HG02642 (cell line): ENCODE measurements around the gene MRPS34.
"Not testable (repeated sequence)": the region's sequence is repeated elsewhere in the genome, so short reads cannot be mapped to it uniquely, and the experiment has no call there.

Experiments used
- ATAC-seq: cut with Tn5 transposase; IDR thresholded peaks from one replicate; pipeline ENCODE4 v1.9.1; 2021; ENCODE audit warnings: mild to moderate bottlenecking; ENCODE audit not compliant: unreplicated experiment, poor library complexity

The MRPS34 gene

DNA sequence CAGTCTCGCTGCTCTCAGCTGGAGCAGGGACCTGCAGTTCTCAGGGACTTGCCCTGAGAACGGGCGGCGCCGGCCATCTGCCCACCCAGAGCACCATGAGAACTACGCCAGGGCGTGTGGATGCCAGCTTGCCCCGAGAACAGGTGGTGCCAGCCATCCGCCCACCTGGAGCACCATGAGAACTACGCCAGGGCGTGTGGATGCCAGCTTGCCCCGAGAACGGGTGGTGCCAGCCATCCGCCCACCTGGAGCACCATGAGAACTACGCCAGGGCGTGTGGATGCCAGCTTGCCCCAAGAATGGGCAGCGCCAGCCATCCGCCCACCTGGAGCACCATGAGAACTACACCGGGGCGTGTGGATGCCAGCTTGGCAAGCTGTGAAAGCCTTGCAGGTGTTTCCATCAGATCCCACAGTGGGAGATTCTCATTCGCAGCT lies 40.4 kb downstream of the MRPS34 start:
- not testable (repeated sequence) for ATAC-seq

DNA sequence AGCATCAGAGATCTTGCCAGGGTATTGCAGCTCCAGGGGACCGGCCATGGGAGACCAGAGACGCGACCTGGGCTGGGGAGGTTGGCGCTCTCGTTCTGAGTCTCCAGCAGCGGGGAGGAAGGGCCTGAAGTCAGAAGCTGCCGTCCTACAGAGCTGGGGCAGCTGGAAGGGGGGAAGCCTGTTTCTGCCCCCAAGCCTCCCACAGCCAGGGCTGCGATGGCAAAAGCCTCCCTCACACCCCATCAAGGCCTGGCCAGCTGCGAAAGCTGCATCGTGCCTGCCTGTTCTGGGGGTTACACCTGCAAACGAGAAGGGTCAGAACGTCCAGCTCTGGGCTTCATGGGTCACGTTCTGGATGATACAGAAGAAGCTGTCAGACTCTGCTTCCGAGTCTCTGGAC lies 40.9 kb downstream of the MRPS34 start:
- no peak for ATAC-seq

GRCh38 chr16:1731603-1732002 lies 41.3 kb downstream of the MRPS34 start:
- no peak for ATAC-seq

- no peak for ATAC-seq
Measured at GRCh38 chr16:1731073-1731472, 41.9 kb downstream of the MRPS34 start.

DNA sequence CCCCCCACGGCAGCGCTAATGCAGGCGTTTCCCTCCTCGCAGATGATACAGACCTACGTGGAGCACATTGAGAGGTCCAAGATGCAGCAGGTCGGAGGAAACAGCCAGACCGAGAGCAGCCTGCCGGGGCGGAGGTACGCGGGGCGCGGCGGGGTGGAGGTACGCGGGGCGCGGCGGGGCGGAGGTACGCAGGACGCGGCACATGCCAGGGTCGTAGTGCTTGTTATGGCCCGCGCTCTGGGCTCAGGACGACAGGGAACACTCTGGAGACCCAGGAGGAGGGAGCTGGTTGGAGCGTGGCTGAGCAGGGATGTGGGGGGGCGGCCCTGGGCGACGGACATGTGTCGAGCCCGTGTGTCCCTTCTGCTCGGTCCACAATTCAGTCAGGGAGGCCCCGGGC lies 43.5 kb downstream of the MRPS34 start:
- ATAC-seq, result no peak

DNA sequence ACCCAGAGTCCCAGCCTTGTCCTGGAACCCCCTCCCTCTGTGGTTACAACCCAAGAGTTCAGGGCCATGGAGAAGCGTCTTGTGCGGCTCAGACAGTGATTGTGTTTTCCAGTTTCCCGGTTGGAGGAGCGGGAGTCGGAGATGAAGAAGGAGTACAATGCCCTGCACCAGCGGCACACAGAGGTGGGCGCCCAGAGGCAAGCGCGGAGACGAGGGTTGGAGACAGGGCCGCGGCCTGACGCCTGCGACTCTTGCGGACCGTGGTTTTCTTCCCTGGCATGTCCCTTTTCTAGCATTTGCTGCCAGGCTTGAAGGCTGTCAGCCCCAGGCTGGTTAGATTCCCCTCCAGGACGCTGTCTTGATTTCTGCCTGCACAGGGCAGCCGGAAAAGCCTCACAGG lies 43.9 kb downstream of the MRPS34 start:
- ATAC-seq, result no peak

DNA sequence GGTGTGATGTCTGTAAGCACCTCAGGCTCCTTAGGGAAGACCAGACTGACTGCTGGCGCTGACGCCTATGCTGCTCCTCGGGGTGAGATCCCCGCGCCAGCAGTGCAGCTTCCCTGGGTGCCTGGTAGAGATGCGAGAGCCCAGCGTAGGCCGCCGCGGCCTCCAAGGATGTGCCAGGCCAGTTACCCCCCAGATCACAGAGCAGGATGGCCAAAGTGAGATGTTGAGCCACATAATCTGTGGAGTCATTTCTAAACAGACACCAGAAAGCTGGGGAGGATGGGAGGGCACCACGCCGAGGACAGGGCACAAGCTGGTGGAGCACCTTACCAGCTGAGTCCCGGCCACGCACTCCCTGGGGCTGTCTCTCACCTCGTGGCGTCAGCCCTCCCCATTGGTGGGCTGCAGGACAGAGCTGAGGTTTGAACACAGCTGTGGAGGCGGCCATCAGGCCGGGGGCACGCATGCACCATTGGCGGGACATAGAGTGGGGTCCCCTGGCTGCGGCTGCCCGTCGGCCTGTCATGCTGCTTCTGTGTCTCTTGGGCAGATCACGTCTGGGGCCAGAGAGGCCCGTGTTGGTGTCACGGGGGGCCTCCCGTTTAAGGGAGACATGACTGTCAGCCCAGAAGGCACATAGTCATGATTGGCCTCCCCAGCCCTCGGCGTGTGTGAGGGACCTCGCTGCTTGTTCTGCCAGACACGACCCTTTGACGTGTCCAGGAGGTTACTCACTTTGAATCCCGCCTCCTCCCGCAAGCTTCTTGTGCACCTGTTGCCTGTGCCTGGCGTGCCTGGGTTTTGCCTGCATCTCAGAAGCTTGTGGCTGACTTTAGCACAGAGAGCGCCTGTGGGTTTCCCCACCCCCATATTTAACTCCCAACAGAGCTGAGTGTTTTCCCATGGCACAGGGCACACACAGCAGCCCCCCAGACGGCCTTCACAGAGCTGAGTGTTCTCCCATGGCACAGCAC lies 45.0 kb downstream of the MRPS34 start:
- ATAC-seq, result no peak

GRCh38 chr16:1726661-1727502 lies 46.1 kb downstream of the MRPS34 start:
- no peak for ATAC-seq

- no peak for ATAC-seq
Measured at GRCh38 chr16:1724491-1724890, 48.4 kb downstream of the MRPS34 start.

GRCh38 chr16:1723450-1724147 lies 49.3 kb downstream of the MRPS34 start:
- no peak for ATAC-seq
